GM12892 (cell line): ENCODE measurements around the gene USP3.

ENCODE experiments used
- POLR2A ChIP-seq: IDR thresholded peaks from 2 replicates; pipeline ENCODE4 v1.6.1; 2011; ENCODE audit warnings: low read depth, low read length, control low read depth
- POLR2AphosphoS5 ChIP-seq: IDR thresholded peaks from 2 replicates; pipeline ENCODE4 v1.6.1; 2011; ENCODE audit warnings: low read depth, low read length, control low read depth
- TAF1 ChIP-seq: IDR thresholded peaks from 2 replicates; pipeline ENCODE4 v1.6.1; 2011; ENCODE audit warnings: low read depth, mild to moderate bottlenecking, control low read depth, low read length, borderline replicate concordance

DNA sequence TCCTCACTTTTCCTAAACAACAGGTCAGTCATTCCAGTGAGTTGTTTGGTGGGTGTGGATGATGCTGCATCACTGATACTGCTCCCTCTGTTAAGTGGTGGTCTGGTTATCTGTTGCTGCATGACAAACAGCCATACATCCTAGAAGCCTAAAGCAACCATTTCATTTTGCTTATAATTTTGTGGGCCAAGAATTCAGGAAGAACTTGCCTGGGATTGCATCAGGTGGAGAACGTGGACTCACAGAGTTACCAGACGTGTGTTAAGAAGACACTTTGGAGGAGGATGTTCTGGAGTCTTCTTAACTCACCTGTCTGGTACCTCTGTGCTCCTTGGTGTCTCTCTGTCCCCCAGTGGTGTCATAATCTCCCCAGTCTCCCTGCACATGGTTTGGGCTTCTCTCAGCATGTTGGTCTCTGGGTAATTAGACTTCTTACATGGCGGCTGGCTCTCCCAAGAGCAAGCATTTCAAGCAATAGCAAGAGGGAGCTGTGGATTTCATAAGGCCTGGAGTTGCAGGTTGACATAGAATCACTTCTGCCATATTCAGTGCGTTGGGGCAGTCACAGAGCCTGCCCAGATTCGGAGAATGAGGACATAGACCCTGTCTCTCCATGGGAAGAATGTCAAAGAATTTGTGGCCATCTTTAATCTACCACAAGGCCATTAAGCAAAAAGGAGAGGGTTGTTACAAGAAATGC lies 20.1 kb downstream of the USP3 start:
- TF ChIP-seq TAF1 (no peak), POLR2AphosphoS5 (no peak), POLR2A (no peak)
